Stimulated activated CD8-positive, alpha-beta memory T cell treated with anti-CD3 and anti-CD28 coated beads, Interleukin-7, amount 100 ng/mL, for 4 hours (primary cell): ENCODE results near the gene MRPS26.
"Not testable (repeated sequence)": the region's sequence is repeated elsewhere in the genome, so short reads cannot be mapped to it uniquely, and the experiment has no call there.

ENCODE experiments used
- DNase-seq, 2 donors: peaks; one replicate each; pipeline ENCODE4 v3.0.0-alpha.2; 2020; ENCODE audit warnings: low read depth in 2 of 2

The MRPS26 gene

DNA sequence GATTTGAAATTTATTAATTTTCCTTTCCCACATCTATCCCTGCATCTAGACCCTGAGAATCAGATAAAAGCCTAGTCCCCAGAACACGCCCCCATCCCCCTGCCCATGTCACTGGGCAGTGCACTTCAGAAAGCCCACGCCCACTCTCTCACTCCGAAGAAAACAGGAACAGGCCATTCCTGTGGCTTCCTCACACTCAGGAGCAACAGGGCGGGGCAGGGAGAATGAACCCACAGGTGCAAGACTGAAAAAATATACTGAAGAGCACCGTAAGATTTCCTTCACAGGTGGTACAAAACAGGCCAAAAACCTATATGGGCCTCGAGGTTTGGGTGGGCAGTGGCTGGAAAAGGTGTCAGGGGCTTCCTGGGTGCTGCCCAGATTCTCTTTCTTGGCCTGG, 29.0 kb downstream of the MRPS26 start:
- DNase-seq, result no peak

DNA sequence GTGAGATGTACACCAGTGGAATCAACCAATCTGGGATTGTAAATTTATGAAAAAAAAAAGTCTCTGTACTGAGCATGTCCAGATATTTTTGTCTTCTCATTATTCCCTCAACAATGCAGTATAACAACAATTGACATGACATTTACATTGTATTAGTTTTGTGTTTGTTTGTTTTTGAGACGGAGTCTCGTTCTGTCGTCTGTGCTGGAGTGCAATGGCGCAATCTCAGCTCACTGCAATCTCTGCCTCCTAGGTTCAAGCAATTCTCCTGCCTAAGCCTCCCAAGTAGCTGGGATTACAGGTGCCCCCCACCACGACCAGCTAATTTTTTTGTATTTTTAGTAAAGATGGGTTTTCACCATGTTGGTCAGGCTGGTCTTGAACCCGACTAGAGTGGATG, 29.5 kb downstream of the MRPS26 start:
- not testable (repeated sequence) for DNase-seq

DNA sequence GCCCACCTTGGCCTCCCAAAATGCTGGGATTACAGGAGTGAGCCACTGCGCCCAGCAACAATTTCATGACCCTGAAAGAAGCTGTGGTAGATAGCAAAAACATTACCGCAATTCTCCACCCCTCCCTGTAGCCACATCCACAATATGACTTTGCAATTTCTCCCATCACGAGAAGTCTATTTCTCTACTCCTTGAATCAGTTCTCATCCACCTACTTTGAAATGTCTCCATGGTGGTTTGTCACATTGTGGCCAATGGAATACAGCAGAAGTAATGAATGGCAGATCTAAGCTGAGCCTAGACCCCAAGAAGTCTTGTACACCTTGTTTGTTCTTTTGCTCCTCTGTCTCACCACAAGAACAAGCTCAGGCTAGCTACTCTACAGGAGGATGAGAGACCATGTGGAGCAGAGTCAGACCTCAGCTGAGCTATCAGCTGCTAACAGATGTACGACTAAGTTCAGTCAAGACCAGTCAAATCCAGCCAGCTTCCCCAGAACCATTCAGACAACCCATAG, 31.8 kb downstream of the MRPS26 start:
- DNase-seq, result no peak

DNA sequence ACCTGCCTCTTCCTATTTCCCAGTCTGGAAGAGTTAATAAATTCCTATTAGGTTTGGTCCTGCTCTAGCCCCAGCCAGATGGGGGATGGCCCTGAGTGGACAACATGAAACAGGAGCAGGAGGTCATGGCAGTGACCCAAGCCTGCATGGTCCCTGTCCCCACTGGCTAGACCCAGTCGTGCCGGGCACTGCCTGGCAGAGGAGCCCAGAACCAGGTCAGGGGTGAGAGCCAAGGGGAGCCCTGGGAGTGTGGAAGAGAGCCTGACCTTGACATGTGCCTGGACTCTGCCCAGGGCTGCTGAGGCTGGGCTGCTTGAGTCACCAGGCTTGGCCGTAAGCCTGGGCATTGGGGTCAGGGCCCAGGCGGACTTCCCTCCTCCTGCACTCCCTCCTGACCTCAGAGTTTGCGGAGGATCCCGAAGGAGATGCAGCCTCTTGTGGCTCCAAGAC, 35.1 kb downstream of the MRPS26 start:
- DNase-seq, result no peak

DNA sequence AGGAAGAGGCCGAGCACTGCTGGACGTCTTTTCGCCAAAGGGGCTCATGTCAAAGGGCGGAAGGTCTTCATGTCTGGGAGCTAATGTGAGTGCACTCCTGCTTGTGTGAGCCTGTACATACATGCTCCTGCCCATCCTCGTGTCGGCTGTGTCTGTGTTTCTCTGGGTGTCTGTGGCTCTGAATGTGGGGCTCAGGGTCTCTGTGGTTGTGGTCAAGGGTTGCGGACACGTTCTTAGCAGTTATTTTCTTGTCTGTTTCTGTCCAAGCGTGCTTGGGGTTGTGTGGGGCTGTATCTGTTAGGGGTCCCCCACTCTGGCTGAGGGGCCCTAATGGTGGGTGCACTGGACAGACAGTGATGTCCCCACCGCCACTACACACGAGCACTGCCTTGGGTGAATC, 35.8 kb downstream of the MRPS26 start:
- DNase-seq, result no peak

DNA sequence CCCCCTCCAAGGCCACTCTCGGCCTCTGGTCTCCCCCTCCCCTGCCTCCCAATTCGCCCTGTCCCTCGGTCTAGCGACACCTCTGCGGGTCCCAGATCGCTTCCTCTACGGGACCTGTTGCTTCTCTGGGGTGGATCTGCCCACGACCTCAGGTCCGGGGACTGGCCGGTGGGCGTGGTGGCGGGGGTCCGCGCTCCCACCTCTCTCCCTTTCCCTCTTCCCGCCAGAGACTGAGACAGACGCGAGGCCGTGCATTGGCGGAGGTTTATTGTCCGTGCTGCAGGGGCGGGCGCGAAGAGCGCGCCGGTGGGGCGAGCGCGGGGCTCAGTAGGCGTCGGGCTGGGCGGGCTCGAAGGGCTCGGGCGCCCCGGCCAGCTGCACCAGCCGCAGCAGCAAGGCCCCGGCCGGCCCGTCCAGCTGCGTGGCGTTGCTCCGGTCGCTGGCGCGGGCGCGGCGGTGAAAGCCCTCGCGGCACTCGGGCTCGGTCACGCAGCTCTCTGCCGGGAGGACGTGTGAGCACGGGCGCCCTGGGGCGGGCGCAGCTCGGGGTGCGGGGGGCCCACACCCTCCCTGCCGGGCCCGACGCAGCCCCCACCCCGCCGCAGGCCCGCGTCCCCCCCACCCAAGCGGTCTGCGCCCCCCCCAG, 36.6 kb downstream of the MRPS26 start:
- DNase-seq, result no peak

DNA sequence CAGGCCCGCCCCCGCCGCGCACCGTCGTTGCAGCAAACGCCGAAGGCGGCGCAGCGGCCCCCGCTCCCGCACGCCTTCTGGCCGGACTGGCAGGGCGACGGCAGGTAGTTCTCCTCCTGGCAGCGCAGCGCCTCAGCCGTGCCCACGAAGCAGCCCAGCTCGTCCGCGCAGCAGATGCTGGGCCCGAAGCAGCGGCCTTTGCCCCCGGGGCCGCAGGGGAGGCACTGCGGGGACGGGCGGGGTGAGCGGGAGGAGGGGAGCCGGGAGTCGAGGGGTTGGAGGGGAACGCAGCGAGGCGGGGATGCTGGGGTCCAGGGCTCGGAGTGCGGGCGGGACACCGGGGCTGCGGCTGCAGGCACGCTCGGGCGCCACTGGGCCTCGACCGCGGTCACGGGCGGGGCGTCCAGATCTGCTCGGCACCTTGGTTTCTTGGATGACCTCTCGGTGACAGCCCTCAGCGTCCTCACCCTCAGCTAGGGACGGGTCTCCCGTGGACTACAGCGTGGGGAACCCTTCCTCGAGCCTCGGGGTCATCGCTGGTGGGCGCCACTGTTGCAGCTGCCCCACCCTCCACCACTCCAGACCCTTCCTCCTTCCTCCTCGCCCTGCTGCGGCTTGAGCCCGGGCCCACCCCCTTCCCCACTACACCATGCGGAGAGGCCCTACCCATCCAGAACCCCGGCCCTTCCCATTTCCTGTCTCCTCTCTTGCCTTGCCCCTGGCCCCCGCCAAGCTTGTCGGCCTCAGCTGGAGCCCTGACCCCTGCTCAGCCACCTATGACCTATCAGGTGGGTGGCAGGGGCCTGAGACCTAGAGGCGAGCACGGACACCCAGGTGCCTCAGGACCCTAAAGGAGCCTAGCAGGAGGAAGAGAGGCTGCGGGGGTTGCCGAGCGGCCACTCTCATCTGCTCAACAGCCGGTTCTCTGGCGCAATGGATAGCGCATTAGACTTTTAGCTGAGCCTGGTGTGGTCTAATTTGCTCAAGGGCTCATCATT, 37.4 kb downstream of the MRPS26 start:
- DNase-seq, result no peak

DNA sequence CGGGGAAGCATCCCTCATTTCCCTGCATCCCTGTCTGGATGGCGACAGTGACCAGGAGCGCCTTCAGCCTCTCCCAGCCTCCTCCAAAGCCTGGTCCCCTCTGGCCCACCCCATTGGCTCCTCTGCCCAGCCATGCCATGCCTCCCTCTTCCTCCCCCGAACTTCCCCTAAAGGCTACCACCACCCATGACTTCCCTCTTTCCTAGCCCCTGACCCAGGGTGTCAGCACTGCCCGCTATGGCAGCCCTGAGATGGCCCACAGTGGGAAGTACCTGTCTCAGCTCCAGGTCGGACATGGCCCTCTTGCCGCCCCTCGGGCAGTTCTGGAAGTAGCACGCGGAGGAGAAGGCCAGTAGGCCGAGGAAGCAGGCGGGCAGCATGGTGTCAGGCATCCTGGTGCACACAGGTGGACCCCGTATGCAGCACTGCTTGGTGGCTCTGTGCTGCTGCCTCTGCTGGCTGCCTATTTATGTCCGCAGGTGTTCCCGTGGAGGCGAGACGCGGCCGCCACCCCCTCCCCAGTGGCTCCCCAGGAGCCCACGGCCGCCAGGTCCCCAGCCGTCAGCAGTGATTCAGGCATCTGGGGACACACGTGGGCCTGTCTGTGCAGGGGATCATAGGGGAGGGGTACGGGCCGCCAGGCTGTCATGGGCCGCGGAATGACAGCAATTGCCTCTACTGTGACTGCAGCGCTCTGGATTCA, 38.6 kb downstream of the MRPS26 start, which contains the start of gene AVP:
Gene AVP, minus strand, starts transcription at position 442 of the 703 bp plus-strand sequence. Its CDS starts 50 bp downstream, at position 392.
- no peak for DNase-seq

DNA sequence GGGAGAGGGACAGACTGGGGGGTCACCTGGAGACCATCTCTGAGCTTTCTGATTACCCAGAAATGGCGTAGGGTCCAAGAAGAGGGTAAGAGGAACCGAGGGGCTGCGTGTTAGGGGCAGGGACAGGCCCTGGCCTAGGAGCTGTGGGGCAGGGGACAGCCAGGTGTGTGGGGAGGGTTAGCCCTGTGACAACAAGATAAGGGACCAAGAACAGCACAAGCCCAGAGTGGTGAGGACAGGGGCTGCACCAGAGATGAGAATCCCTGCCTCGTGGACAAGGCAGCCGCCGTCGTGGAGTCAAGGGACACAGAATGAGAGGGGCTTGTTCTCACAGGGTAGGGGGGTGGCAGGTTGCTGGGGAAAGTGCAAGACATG, 39.1 kb downstream of the MRPS26 start:
- DNase-seq, result no peak

DNA sequence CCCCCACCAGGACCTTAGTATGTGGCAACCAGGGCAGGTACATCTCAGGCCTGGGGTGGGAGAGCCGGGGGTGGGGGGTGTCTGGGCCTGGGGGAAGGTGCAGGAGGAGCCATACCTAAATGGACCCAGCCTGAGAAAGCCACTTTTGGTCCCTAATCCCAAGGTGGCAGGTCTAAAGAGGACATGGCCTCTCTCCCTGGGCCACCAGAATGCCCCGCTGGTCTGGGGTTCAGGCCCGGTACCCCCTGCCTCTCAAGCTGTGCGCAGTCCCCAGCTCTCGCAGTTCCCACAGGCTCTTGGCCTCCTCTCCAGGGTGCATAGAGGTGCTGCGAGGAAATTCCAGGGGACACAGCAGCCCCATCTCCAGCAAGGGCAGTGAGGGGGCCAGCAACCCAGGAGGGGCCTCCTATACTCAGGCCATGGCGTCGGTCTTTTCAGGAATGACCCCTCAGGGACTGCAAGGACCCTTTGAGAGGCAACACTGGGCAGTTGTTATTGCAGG, 39.8 kb downstream of the MRPS26 start:
- no peak for DNase-seq

DNA sequence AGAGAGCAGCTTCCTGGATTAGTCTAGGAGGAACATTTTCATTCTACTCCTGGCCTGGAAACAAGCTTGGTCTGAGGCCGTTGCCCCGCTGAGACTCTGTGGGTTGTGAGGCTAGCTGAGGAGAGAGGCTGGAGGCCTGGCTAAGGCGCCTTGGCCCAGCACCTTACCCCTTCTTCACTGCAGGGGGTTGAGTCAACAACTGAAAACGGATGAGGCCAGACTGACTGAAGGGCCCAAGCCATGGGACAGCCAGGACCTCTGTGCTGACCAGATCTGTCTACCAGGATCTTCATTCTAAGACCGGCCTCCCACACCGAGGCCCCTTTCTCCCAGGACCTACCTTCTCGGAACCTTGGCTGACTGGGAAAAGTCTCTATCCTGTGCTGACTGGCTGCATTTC, 42.2 kb downstream of the MRPS26 start:
- DNase-seq, result no peak

DNA sequence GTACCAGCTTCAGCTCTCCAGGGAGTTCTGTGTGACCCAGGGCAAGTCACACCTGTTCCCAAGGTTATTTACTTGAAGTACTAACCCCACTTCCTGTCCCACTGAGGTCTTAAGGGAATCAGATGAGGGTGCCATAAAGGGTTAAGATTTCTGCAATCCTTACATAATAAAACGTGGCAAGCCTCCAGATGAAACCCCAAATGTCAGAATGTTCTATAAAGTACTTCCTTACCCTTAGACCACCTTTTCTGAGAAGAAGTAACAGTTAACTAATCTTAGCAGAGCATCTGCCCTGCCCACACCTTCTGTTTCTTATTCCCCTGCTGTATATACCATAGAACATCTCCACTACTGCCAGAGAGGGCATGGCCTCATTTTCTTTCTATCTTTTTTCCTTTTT, 44.7 kb downstream of the MRPS26 start:
- DNase-seq, result no peak

DNA sequence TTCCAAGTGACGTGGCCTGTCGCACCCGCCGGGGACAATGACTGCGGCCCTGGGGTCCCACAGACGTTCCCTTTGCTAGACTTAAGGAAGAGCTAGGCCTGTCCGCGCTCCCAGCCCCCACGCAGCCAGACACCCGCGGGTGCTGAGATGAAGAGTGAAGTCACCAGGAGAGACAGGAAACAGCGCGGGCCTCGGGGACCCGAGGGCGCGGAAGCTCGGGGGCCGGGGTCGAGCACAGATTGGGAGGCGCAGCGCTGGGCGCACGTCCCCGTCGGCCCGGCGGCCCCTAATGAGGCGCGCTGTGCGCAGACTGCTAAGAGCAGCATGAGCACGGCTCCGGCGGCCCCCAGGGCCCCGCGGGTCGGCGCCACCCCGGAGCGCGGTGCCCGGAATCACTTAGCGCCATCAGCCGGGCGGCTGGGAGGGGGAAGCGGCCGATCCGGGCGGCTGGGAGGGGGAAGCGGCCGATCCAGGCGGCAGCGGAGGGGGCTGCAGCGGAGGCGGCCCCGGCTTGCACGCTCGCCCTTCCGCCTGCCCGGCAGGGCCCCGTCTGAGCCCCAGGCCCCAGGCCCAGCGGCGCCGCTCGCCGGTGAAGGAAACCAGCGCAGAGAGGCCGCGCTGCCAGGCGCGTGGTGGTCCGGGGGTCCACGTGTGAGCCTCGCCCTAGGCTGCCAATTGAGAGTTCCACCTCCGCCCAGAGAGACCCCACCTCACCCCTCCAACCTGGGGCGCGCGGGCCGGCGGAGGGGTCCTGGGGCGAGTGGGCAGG, 46.9 kb downstream of the MRPS26 start:
- DNase-seq, result peak in 1 of 2 donors; percentile 40

DNA sequence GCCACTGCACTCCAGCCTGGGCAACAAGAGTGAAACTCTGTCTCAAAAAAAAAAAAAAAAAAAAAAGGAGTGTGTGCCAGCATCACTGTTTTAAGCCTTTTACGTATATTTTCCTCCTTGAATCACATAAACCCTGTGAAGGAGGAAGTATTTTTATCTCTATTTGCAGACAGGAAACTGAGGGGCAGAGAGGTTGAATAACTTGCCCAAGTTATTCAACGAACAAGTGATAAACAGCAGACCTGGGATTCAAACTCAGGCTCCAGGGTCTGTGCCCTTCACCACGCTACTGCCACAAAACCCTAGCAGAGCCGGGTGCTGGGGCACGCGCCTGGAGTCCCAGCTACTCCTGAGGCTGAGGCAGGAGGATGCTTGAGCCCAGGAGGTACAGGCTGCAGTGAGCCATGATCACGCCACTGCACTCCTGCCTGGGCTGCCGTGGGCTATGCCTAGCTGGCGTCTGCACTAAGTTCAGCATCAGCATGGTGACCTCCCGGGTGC, 48.1 kb downstream of the MRPS26 start:
- DNase-seq, result no peak

DNA sequence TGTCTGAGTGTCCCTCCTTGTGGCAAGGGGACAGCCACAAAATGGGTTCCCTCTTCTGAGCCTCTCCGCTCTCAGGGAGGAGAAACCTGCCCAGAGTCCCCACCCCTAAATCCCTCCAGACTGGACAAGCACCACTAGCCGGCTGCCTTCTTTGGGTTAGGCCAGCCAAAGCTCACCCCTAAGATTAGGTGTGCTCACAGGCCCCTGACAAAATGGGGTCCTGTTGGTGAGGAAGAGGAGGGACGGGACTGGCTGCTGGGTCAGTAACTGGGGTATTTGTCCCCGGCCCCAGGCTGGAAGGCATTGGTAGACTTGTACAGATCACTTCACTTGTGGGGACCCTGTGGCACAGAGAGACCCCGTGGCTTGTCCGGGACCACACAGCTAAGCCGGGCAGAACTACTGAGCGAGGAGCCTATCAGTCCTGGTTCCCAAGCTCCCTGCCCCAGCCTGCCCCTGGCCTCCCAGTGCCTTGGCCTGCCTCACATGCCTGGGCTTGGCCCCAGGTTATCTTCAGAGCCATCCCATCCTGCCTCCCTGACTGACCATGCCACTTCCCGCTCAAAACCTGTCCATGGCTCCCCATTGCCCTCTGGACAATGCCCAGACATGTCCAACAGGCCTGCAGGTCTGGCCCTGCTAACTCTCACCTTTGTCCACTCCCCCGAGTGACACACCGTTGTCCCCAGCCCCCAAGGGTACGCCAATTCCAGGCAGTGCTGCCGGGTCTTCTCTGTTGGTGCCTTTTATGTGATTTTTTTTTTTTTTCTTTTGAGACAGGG, 49.2 kb downstream of the MRPS26 start:
- no peak for DNase-seq
